D721Med (cell line): ENCODE data around the gene GLI2.

Experiments
- DNase-seq: peaks from one replicate; pipeline ENCODE4 v3.0.0; 2011; ENCODE audit warnings: low spot score; ENCODE audit not compliant: insufficient read length
- FAIRE-seq: peaks from 2 replicates; lab custom pipeline; 2011; peaks lifted over from hg19 to GRCh38; lab: Jason Lieb, UNC
- TF ChIP-seq, protein P1 (sequence below): IDR thresholded peaks from 2 replicates; pipeline ENCODE4 v1.5.1; 2012; ENCODE audit warnings: mild to moderate bottlenecking, control low read depth; ENCODE audit not compliant: insufficient read depth; ENCODE audit errors: missing control alignments

GLI2 gene

DNA sequence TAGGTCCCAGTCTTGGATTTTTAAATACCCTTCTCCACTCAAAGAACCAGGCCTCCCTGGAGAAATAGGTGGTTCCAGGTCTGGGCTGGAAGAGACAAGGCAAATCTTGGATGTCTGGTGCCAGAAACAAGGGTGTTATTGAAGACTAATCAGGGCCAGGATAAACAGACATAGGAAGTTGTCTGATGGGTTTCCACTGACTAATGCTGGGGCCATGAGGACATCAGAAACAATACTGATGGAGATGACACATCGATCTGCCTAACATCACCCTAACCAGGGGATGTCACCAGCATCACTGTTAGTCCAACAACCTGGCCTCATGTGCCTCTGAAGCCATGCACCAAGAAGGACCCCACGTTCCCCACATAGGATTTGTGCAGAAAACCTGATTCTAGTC, 42.5 kb upstream of the GLI2 start:
- DNase-seq: no peak
- TF ChIP-seq, protein P1, sequence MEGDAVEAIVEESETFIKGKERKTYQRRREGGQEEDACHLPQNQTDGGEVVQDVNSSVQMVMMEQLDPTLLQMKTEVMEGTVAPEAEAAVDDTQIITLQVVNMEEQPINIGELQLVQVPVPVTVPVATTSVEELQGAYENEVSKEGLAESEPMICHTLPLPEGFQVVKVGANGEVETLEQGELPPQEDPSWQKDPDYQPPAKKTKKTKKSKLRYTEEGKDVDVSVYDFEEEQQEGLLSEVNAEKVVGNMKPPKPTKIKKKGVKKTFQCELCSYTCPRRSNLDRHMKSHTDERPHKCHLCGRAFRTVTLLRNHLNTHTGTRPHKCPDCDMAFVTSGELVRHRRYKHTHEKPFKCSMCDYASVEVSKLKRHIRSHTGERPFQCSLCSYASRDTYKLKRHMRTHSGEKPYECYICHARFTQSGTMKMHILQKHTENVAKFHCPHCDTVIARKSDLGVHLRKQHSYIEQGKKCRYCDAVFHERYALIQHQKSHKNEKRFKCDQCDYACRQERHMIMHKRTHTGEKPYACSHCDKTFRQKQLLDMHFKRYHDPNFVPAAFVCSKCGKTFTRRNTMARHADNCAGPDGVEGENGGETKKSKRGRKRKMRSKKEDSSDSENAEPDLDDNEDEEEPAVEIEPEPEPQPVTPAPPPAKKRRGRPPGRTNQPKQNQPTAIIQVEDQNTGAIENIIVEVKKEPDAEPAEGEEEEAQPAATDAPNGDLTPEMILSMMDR: no peak
- FAIRE-seq: no peak

DNA sequence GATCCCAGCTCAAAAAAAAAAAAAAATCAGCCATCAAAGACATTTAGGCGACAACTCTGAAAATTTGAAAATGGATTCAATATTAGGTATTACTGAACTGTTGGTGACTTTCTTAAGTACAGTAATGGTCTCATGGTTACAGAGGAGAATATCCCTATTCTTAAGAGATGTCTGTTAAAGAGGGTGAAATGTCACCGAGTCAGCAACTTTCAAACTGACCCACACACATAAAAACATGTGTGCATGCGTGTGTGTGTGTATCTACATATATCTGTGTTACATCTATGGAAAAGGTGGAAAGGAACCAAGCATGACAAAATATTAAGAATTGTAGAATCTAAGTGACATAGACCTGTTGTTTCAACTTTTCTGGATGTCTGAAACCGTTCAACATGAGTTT, 41.6 kb upstream of the GLI2 start:
- FAIRE-seq: no peak
- TF ChIP-seq, protein P1: no peak
- no peak for DNase-seq

GRCh38 chr2:120697471-120697870, 38.2 kb upstream of the GLI2 start:
- FAIRE-seq (no peak), DNase-seq (no peak)
- TF ChIP-seq, protein P1: no peak

- TF ChIP-seq, protein P1: no peak
- FAIRE-seq (no peak), DNase-seq (no peak)
Measured at GRCh38 chr2:120699292-120699691, 36.4 kb upstream of the GLI2 start.

- FAIRE-seq (no peak), DNase-seq (no peak)
Measured at GRCh38 chr2:120700659-120701058, 35.0 kb upstream of the GLI2 start.

GRCh38 chr2:120701096-120701495, 34.6 kb upstream of the GLI2 start:
- no peak for FAIRE-seq
- TF ChIP-seq, protein P1: no peak
- no peak for DNase-seq

More at GRCh38 chr2:120700659-120701058, 35.0 kb upstream of the GLI2 start:
- TF ChIP-seq, protein P1: no peak

DNA sequence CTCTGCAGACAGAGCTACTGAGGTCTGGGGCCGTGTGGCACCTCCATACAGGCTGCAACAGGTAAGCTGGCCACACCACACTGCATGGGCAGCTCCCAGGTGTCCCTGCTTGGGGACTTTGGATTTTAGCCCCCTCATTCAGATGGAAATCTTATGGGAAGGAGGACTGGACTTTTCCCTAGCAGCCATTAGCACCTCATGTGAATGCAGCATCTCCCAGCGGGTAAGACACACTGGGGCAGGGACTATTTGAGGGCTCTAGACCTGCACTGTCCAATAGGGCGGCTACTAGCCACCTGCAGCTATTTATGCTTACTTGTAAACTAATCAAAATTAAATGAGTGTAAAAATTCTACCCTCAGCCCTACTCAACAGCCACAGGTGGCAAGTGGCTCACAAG, 34.2 kb upstream of the GLI2 start:
- FAIRE-seq (no peak), DNase-seq (no peak)
- TF ChIP-seq, protein P1: no peak
